HEK293 (cell line): Measurements from ENCODE around the gene RLIM.

Source experiments
- CTCF ChIA-PET: fragments of 350-600 bp; formaldehyde crosslinking; extraction: SDS; loops from one replicate; lab custom pipeline; 2021; ENCODE audit warnings: antibody characterized with exemption; lab: Yijun Ruan, JAX
- POLR2A ChIA-PET: fragments of 300-600 bp; formaldehyde crosslinking; extraction: SDS; loops from one replicate; lab custom pipeline; 2020; ENCODE audit warnings: antibody characterized with exemption, inconsistent platforms; lab: Yijun Ruan, JAX
- H3K27ac ChIP-seq: fragments of 200-500 bp; sonication (Bioruptor generic); 2 replicates; pipeline ENCODE4 v1.5.1; 2014; ENCODE audit warnings: low read depth, low read length, control low read depth, inconsistent platforms; ENCODE audit errors: extremely low read depth
- H3K36me3 ChIP-seq, 2 experiments: fragments of 200-500 bp in 1 of 2; sonication (Bioruptor generic) in 1 of 2; 1 replicate in 1 of 2; 2 replicates in 1 of 2; pipeline ENCODE4 v1.5.1; 2014 to 2017; ENCODE audit warnings: inconsistent platforms in 2 of 2, low read length in 2 of 2; ENCODE audit not compliant: control insufficient read depth in 2 of 2, insufficient read depth in 1 of 2
- H3K4me1 ChIP-seq: fragments of 200-500 bp; sonication (Bioruptor generic); 2 replicates; pipeline ENCODE4 v1.5.1; 2014; ENCODE audit warnings: mild to moderate bottlenecking, low read length, inconsistent platforms; ENCODE audit not compliant: control insufficient read depth, insufficient read depth
- H3K4me3 ChIP-seq: 2 replicates; pipeline ENCODE4 v1.5.1; 2011; ENCODE audit warnings: low read depth, mild to moderate bottlenecking, control low read depth, low read length, moderate library complexity
- H3K9me3 ChIP-seq: fragments of 200-500 bp; sonication (Bioruptor generic); 2 replicates; pipeline ENCODE4 v1.5.1; 2014; ENCODE audit warnings: low read depth, low read length, inconsistent platforms; ENCODE audit not compliant: control insufficient read depth, insufficient read depth
- GFI1B ChIP-seq: fragments of 450-650 bp; formaldehyde crosslinking; IDR thresholded peaks from 2 replicates; pipeline ENCODE4 v1.5.1; 2016; ENCODE audit warnings: missing biosample characterization, missing genetic modification characterization
- GLIS1 ChIP-seq: fragments of 450-650 bp; formaldehyde crosslinking; IDR thresholded peaks from 2 replicates; pipeline ENCODE4 v1.5.1; 2016; ENCODE audit warnings: missing biosample characterization, missing genetic modification characterization
- HOXC10 ChIP-seq: sonication (generic); formaldehyde crosslinking; IDR thresholded peaks from 2 replicates; pipeline ENCODE4 v1.8.1; 2023; ENCODE audit warnings: mild to moderate bottlenecking, missing genetic modification reagents
- HOXD13 ChIP-seq: sonication (generic); formaldehyde crosslinking; IDR thresholded peaks from 2 replicates; pipeline ENCODE4 v1.8.0; 2022; ENCODE audit warnings: missing genetic modification reagents, borderline replicate concordance
- REPIN1 ChIP-seq: fragments of 450-650 bp; formaldehyde crosslinking; IDR thresholded peaks from 2 replicates; pipeline ENCODE4 v1.5.1; 2017; ENCODE audit warnings: missing biosample characterization, missing genetic modification characterization, low read depth
- SCRT2 ChIP-seq: fragments of 450-650 bp; formaldehyde crosslinking; IDR thresholded peaks from 2 replicates; pipeline ENCODE4 v1.5.1; 2016; ENCODE audit warnings: missing biosample characterization, missing genetic modification characterization
- SETDB1 ChIP-seq: IDR thresholded peaks from one replicate; pipeline ENCODE4 v1.6.1; 2017; ENCODE audit warnings: mild to moderate bottlenecking, low read length, moderate library complexity, mixed read lengths; ENCODE audit not compliant: insufficient read length
- YY1 ChIP-seq: fragments of 450-650 bp; formaldehyde crosslinking; IDR thresholded peaks from 2 replicates; pipeline ENCODE4 v1.5.1; 2018; ENCODE audit warnings: missing biosample characterization, missing genetic modification characterization
- ZEB2 ChIP-seq: fragments of 450-650 bp; formaldehyde crosslinking; IDR thresholded peaks from 2 replicates; pipeline ENCODE4 v1.5.1; 2016; ENCODE audit warnings: missing biosample characterization, missing genetic modification characterization
- ZFP41 ChIP-seq: fragments of 450-650 bp; formaldehyde crosslinking; IDR thresholded peaks from 2 replicates; pipeline ENCODE4 v1.5.1; 2016; ENCODE audit warnings: missing biosample characterization, missing genetic modification characterization, borderline replicate concordance
- ZIC2 ChIP-seq: fragments of 450-650 bp; formaldehyde crosslinking; IDR thresholded peaks from 2 replicates; pipeline ENCODE4 v1.5.1; 2016; ENCODE audit warnings: missing biosample characterization, missing genetic modification characterization
- ZNF214 ChIP-seq: fragments of 450-650 bp; formaldehyde crosslinking; IDR thresholded peaks from 2 replicates; pipeline ENCODE4 v1.5.1; 2017; ENCODE audit warnings: missing biosample characterization, mild to moderate bottlenecking, missing genetic modification characterization, borderline replicate concordance
- ZNF302 ChIP-seq: fragments of 450-650 bp; formaldehyde crosslinking; IDR thresholded peaks from 2 replicates; pipeline ENCODE4 v1.5.1; 2016; ENCODE audit warnings: missing biosample characterization, missing genetic modification characterization, low read depth
- ZNF501 ChIP-seq: fragments of 450-650 bp; formaldehyde crosslinking; IDR thresholded peaks from 2 replicates; pipeline ENCODE4 v1.5.1; 2016; ENCODE audit warnings: missing biosample characterization, missing genetic modification characterization
- ZNF548 ChIP-seq: fragments of 450-650 bp; formaldehyde crosslinking; IDR thresholded peaks from 2 replicates; pipeline ENCODE4 v1.5.1; 2016; ENCODE audit warnings: missing biosample characterization, missing genetic modification characterization
- ZNF571 ChIP-seq: fragments of 450-650 bp; formaldehyde crosslinking; IDR thresholded peaks from 2 replicates; pipeline ENCODE4 v1.5.0; 2017; ENCODE audit warnings: missing biosample characterization, missing genetic modification characterization
- ZNF664 ChIP-seq: fragments of 450-650 bp; formaldehyde crosslinking; IDR thresholded peaks from 2 replicates; pipeline ENCODE4 v1.5.1; 2016; ENCODE audit warnings: missing biosample characterization, missing genetic modification characterization
- ZNF677 ChIP-seq: fragments of 450-650 bp; IDR thresholded peaks from 2 replicates; pipeline ENCODE4 v1.5.0; 2018; ENCODE audit warnings: missing biosample characterization, mild to moderate bottlenecking, missing genetic modification characterization, moderate library complexity
- ZNF76 ChIP-seq: fragments of 450-650 bp; formaldehyde crosslinking; IDR thresholded peaks from 2 replicates; pipeline ENCODE4; 2016; ENCODE audit warnings: low read depth, missing biosample characterization, missing genetic modification characterization, borderline replicate concordance
- TF ChIP-seq, protein P1 (sequence below): fragments of 450-650 bp; formaldehyde crosslinking; IDR thresholded peaks from 2 replicates; pipeline ENCODE4 v1.5.1; 2016; ENCODE audit warnings: missing biosample characterization, missing genetic modification characterization
- TF ChIP-seq, protein P2 (sequence below): fragments of 450-650 bp; formaldehyde crosslinking; IDR thresholded peaks from 2 replicates; pipeline ENCODE4 v1.5.1; 2016; ENCODE audit warnings: missing biosample characterization, missing genetic modification characterization
- TF ChIP-seq, protein P3 (sequence below): fragments of 450-650 bp; formaldehyde crosslinking; IDR thresholded peaks from 2 replicates; pipeline ENCODE4 v1.5.1; 2016; ENCODE audit warnings: missing biosample characterization, missing genetic modification characterization
- TF ChIP-seq, protein P4 (sequence below): fragments of 450-650 bp; formaldehyde crosslinking; IDR thresholded peaks from 2 replicates; pipeline ENCODE4 v1.5.1; 2016; ENCODE audit warnings: missing biosample characterization, missing genetic modification characterization
- TF ChIP-seq, protein P5 (sequence below): fragments of 450-650 bp; formaldehyde crosslinking; IDR thresholded peaks from 2 replicates; pipeline ENCODE4 v1.5.1; 2016; ENCODE audit warnings: missing biosample characterization, missing genetic modification characterization

RLIM gene

DNA sequence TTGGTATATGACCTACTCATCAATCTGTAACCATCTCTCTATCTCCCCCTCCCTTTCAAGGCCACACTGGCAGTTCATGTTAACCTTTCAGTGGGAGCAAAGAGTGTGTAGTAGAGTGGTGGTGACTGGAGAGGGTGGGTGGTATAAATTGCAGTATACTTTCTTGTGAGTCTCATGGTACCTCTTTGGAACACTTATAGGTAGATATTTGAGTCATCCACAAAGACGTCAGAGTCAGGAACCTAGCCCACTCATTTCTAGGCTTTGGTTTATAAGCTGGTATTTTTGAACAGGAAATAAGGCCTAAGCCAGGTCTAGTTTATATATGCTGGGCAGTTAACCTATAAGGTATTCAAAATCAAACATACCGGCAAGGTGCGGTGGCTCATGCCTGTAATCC is 36.3 kb downstream of the RLIM start:
- POLR2A ChIA-PET: no interaction called here

DNA sequence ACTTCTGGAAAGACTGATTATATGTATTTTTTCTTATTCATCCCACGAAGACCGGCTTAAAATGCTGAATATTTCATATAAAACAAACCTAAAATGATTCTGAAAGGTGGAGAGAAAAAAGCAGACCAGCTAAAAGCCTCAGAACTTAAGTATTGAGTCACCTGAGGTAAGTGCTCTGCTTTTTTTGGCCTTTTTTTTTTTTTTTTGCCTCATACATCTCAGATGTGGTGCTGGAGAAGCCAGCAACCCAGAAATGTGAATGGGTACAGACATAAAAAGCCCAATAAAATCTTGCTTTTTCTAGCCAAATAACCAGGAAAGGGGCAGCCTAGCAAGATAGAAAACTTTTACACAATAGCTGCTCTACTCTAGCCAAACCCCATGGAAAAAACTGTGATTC is 57.0 kb downstream of the RLIM start:
- no peaks in the 10 kb centered on the region for H3K36me3 ChIP-seq
- POLR2A ChIA-PET: no interaction called here
- H3K9me3 ChIP-seq: no peaks in the 10 kb centered on the region
- no peak overlapping the region for H3K27ac ChIP-seq
- CTCF ChIA-PET: interaction anchor here (1.1 kb wide), 1 partner anchor 16 kb away, joined by 4 read pairs; no protein-coding TSS in a partner anchor
- TF ChIP-seq ZNF664 (tag by site-specific recombination): no peak
- no peak for TF ChIP-seq ZNF302 (tag by site-specific recombination)
- TF ChIP-seq HOXD13 (CRISPR knock-in tag): no peak
- TF ChIP-seq SETDB1: no peak
- no peak for TF ChIP-seq ZFP41 (tag by site-specific recombination)
- TF ChIP-seq, protein P1, sequence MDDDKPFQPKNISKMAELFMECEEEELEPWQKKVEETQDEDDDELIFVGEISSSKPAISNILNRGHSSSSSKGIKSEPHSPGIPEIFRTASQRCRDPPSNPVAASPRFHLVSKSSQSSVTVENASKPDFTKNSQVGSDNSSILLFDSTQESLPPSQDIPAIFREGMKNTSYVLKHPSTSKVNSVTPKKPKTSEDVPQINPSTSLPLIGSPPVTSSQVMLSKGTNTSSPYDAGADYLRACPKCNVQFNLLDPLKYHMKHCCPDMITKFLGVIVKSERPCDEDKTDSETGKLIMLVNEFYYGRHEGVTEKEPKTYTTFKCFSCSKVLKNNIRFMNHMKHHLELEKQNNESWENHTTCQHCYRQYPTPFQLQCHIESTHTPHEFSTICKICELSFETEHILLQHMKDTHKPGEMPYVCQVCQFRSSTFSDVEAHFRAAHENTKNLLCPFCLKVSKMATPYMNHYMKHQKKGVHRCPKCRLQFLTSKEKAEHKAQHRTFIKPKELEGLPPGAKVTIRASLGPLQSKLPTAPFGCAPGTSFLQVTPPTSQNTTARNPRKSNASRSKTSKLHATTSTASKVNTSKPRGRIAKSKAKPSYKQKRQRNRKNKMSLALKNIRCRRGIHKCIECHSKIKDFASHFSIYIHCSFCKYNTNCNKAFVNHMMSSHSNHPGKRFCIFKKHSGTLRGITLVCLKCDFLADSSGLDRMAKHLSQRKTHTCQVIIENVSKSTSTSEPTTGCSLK (tag by site-specific recombination): no peak
- TF ChIP-seq YY1 (tag by site-specific recombination): no peak
- no peak for TF ChIP-seq ZNF571 (tag by site-specific recombination)
- no peak for TF ChIP-seq ZEB2
- no peak overlapping the region for H3K4me3 ChIP-seq
- H3K4me1 ChIP-seq: no peaks in the 10 kb centered on the region

More for the DNA sequence above, 36.3 kb downstream of the RLIM start:
- H3K27ac ChIP-seq: no peak overlapping the region
- H3K9me3 ChIP-seq: peaks cover 2% of the 10 kb centered on the region; the same call in 1 of the 2 replicates
- CTCF ChIA-PET: interaction anchor here (1.8 kb wide), 1 partner anchor 45 kb away, joined by 4 read pairs; no protein-coding TSS in a partner anchor
- H3K36me3 ChIP-seq: no peaks in the 10 kb centered on the region; a peak in 1 of 3 replicates
- H3K4me1 ChIP-seq: no peaks in the 10 kb centered on the region
- no peak overlapping the region for H3K4me3 ChIP-seq
- TF ChIP-seq ZNF76 (tag by site-specific recombination): no peak
- TF ChIP-seq, protein P2, sequence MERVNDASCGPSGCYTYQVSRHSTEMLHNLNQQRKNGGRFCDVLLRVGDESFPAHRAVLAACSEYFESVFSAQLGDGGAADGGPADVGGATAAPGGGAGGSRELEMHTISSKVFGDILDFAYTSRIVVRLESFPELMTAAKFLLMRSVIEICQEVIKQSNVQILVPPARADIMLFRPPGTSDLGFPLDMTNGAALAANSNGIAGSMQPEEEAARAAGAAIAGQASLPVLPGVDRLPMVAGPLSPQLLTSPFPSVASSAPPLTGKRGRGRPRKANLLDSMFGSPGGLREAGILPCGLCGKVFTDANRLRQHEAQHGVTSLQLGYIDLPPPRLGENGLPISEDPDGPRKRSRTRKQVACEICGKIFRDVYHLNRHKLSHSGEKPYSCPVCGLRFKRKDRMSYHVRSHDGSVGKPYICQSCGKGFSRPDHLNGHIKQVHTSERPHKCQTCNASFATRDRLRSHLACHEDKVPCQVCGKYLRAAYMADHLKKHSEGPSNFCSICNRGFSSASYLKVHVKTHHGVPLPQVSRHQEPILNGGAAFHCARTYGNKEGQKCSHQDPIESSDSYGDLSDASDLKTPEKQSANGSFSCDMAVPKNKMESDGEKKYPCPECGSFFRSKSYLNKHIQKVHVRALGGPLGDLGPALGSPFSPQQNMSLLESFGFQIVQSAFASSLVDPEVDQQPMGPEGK (tag by site-specific recombination): no peak
- TF ChIP-seq GLIS1 (tag by site-specific recombination): no peak
- no peak for TF ChIP-seq GFI1B (tag by site-specific recombination)
- TF ChIP-seq ZNF214: no peak
- TF ChIP-seq ZNF501: no peak

DNA sequence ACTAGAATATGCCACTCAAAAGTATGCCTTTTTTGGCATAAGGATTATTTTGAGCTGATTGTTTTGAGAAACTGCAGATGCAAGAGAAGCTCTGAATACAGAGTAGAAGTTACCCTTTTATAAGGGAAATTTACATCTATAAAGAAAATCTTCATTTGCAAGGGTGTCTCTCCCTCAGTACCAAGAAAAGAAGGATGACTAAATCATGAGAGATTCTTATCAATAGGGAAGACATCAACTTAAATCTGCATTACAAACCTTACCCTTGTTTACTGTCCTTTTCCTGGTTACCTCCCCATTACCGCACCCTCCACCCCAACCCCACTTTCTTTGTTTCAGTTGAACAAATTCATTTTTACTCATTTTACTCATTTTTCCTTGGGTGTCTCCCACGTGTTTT is 62.5 kb downstream of the RLIM start:
- CTCF ChIA-PET: interaction anchor here (0.5 to 1.9 kb wide), 4 partner anchors 12 to 732 kb away, joined by 3 to 4 read pairs (median 4); no protein-coding TSS in a partner anchor
- no peak overlapping the region for H3K4me3 ChIP-seq
- H3K36me3 ChIP-seq: no peaks in the 10 kb centered on the region
- no peaks in the 10 kb centered on the region for H3K9me3 ChIP-seq
- no peaks in the 10 kb centered on the region for H3K4me1 ChIP-seq
- POLR2A ChIA-PET: interaction anchor here (0.6 kb wide), 1 partner anchor 97 kb away, joined by 4 read pairs; no protein-coding TSS in a partner anchor
- H3K27ac ChIP-seq: no peak overlapping the region
- TF ChIP-seq HOXC10 (CRISPR knock-in tag) (no peak), ZNF548 (tag by site-specific recombination) (no peak), SCRT2 (tag by site-specific recombination) (no peak), ZNF677 (tag by site-specific recombination) (no peak), ZIC2 (no peak), REPIN1 (tag by site-specific recombination) (no peak)
- TF ChIP-seq, protein P3, sequence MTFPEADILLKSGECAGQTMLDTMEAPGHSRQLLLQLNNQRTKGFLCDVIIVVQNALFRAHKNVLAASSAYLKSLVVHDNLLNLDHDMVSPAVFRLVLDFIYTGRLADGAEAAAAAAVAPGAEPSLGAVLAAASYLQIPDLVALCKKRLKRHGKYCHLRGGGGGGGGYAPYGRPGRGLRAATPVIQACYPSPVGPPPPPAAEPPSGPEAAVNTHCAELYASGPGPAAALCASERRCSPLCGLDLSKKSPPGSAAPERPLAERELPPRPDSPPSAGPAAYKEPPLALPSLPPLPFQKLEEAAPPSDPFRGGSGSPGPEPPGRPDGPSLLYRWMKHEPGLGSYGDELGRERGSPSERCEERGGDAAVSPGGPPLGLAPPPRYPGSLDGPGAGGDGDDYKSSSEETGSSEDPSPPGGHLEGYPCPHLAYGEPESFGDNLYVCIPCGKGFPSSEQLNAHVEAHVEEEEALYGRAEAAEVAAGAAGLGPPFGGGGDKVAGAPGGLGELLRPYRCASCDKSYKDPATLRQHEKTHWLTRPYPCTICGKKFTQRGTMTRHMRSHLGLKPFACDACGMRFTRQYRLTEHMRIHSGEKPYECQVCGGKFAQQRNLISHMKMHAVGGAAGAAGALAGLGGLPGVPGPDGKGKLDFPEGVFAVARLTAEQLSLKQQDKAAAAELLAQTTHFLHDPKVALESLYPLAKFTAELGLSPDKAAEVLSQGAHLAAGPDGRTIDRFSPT (tag by site-specific recombination): no peak
- TF ChIP-seq, protein P4, sequence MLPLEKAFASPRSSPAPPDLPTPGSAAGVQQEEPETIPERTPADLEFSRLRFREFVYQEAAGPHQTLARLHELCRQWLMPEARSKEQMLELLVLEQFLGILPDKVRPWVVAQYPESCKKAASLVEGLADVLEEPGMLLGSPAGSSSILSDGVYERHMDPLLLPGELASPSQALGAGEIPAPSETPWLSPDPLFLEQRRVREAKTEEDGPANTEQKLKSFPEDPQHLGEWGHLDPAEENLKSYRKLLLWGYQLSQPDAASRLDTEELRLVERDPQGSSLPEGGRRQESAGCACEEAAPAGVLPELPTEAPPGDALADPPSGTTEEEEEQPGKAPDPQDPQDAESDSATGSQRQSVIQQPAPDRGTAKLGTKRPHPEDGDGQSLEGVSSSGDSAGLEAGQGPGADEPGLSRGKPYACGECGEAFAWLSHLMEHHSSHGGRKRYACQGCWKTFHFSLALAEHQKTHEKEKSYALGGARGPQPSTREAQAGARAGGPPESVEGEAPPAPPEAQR (tag by site-specific recombination): no peak
- TF ChIP-seq, protein P5, sequence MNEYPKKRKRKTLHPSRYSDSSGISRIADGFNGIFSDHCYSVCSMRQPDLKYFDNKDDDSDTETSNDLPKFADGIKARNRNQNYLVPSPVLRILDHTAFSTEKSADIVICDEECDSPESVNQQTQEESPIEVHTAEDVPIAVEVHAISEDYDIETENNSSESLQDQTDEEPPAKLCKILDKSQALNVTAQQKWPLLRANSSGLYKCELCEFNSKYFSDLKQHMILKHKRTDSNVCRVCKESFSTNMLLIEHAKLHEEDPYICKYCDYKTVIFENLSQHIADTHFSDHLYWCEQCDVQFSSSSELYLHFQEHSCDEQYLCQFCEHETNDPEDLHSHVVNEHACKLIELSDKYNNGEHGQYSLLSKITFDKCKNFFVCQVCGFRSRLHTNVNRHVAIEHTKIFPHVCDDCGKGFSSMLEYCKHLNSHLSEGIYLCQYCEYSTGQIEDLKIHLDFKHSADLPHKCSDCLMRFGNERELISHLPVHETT (tag by site-specific recombination): no peak
